GM15510 (cell line): ENCODE measurements around the gene DPYSL5.

Experiments
- POLR2A ChIP-seq: IDR thresholded peaks from 3 replicates; pipeline ENCODE4 v1.6.1; 2011; ENCODE audit warnings: borderline replicate concordance; ENCODE audit not compliant: insufficient read length; ENCODE audit errors: extremely low read depth

Gene DPYSL5

GRCh38 chr2:26901326-26902183 lies 53.6 kb downstream of the DPYSL5 start:
- TF ChIP-seq POLR2A = no peak

GRCh38 chr2:26903676-26904075 lies 55.7 kb downstream of the DPYSL5 start:
- no peak for TF ChIP-seq POLR2A

- TF ChIP-seq POLR2A = no peak
Measured at GRCh38 chr2:26904839-26905238, 56.9 kb downstream of the DPYSL5 start.

- TF ChIP-seq POLR2A = no peak
Measured at GRCh38 chr2:26905341-26906198, 57.6 kb downstream of the DPYSL5 start.

- TF ChIP-seq POLR2A = no peak
Measured at GRCh38 chr2:26907416-26907815, 59.5 kb downstream of the DPYSL5 start.

- no peak for TF ChIP-seq POLR2A
Measured at GRCh38 chr2:26910176-26910575, 62.2 kb downstream of the DPYSL5 start.

GRCh38 chr2:26911911-26912861 lies 64.3 kb downstream of the DPYSL5 start:
- no peak for TF ChIP-seq POLR2A

GRCh38 chr2:26913606-26913998 lies 65.7 kb downstream of the DPYSL5 start:
- TF ChIP-seq POLR2A = no peak

- TF ChIP-seq POLR2A = no peak
Measured at GRCh38 chr2:26913999-26914658, 66.2 kb downstream of the DPYSL5 start.

- no peak for TF ChIP-seq POLR2A
Measured at GRCh38 chr2:26914659-26915310, 66.9 kb downstream of the DPYSL5 start.

GRCh38 chr2:26915316-26915715 lies 67.4 kb downstream of the DPYSL5 start:
- TF ChIP-seq POLR2A = no peak

- no peak for TF ChIP-seq POLR2A
Measured at GRCh38 chr2:26916128-26916692, 68.3 kb downstream of the DPYSL5 start.
